Loucy (cell line): Measurements from ENCODE around the gene VN1R5.

Experiments
- CTCF ChIP-seq: fragments of 200-600 bp; sonication (generic); conservative IDR thresholded peaks from 2 replicates; pipeline ENCODE4 v1.5.1; 2014; ENCODE audit warnings: mild to moderate bottlenecking, antibody characterized with exemption, low read length
- EZH2phosphoT487 ChIP-seq: fragments of 200-600 bp; IDR thresholded peaks from 2 replicates; pipeline ENCODE4 v1.6.1; 2018; ENCODE audit warnings: antibody characterized with exemption, mild to moderate bottlenecking, moderate library complexity, borderline replicate concordance

DNA sequence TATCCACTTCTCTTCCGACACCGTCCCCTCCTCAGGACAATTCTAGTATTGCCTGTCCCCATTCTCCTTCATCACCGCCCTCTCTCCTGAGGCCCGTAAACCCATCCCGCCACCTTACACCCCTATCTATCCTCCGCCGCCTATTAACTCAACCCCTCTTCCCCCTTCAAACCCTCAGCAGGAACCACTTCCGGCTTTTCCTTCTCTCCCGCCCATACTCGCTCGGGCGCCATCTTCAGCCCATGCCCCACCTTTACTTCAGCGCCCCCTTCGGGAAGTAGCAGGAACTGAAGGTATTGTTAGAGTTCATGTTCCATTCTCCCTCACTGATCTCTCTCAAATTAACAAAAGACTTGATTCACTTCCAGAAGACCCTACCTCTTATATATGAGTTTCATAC is 31.6 kb downstream of the VN1R5 start:
- TF ChIP-seq EZH2phosphoT487: no peak
- TF ChIP-seq CTCF: peak; percentile 29; the same call in 1 of the 2 replicates
